SKM-1 (cell line): ENCODE data around the gene RPL10A.

Experiments used
- DNase-seq: peaks from one replicate; lab custom pipeline; 2025; ENCODE audit not compliant: unreplicated experiment; lab: John Stamatoyannopoulos, UW

Gene RPL10A

GRCh38 chr6:35491558-35492257, 23.5 kb downstream of the RPL10A start:
- DNase-seq, result no peak

DNA sequence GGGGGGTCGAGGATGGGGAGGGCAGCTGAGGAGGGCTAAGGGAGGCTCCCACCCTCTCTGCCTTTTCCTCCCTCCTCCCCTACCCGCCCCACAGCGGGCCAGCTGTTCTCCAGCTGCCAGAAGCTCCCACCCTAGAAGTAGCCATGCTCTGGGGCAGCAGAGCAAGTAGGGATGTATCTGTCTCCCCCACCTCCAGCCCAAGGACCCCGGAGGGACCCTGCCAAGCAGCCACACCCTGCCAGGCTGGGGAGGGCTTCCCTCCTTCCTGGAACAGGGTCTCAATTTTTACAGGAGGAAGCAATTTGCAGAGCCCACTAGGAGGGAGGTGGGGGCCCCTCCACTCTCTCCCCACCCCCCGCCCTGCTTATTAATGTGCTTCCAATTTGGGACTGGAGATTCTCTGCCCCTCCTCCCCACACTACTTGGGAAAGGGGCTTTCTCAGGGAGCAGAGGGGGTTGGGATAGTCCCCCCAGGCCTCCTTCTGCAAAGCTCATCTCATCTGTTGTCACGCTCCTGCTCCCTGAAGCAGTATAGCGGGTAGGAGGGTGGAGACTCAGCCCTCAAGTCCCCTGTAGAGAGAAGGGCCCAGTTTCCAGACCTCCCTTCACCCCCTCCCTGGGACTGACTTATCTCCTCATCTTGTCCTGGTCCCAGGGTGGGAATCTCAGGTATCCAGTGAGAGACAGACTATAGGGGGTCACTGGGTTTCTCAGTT, 24.2 kb downstream of the RPL10A start:
- no peak for DNase-seq

DNA sequence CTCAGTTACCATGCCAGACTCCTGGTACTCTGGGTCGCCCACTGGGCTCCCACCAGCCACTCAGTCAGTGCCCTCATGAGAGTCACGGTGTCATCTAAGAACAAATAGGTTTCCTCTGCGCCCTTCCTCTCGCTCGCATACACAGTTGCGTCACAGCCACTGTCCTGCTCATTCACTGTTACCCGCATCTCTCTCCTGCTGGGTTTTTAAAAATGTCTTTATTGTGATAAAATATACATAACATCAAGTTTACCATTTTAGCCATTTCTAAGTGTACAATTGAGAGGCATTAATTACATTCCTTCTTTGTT, 24.7 kb downstream of the RPL10A start:
- DNase-seq, result no peak

DNA sequence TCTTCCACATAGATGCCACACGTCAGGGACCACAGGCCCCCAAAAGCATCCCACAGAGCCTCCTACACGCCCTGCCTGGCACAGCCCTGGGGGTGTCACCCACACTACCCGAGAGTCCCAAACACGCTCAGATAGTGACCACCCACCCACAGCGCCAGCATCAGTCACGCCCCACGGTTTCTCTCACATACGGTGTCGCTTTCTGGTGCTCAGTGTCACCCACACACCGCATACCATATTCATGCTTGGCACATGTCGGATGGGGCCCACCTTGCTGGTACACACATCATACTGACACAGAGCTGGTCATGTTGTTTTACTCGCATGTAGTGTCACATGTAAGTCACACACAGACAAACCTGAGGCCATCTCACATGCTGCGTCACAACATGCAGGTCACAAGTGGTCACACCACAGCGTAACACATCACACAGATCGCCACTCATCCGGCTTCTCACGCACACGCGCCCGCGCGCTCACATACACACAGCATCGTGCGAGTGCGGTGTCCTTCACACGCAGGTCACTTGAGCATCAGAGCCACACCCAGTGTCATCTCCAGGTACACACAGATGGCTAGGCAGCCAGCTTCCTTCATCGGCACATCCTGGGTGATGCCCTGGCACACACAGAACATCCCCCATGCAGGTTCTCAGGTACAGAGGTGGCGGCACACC, 25.2 kb downstream of the RPL10A start:
- no peak for DNase-seq

GRCh38 chr6:35494161-35494563, 26.0 kb downstream of the RPL10A start:
- DNase-seq, result no peak

GRCh38 chr6:35495258-35496035, 27.2 kb downstream of the RPL10A start:
- no peak for DNase-seq

DNA sequence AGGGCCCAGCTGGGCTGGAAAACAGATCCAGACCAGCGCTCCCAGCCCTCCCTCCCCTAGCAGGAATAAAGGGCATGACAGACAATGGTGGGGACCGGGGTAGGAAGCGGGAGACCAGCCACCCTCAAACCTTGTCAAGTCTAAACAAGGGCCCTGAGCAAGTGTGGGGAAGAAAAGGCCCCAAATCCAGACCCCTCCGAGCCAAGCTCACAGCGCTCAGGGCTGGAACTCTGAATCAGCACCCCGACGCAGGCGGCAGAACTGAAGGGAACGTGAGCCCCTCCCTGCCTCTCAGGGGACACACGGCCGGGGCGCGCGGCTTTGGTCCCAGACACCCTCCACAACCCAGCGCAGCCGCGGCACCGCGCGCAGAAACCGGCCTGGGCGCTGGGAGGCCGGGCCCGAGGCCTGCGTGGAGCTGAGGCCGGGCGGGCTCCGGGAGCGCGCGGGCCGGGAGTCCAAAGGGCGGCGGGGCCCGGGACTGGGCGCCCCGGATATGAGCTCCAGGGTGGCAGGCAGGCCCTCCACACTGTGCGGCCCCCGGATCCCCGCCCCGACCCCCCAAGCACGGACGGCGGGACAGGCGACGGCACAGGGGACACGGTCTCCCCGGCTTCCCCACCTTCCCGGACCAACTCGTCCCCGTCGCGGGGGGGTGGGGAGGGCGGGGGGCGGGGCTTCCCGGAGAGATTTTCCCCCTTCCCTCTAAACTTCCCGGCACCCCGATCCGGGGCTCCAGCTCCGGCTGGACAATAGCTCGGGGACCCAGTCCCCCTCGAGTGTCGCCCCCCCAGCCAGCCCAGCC, 28.0 kb downstream of the RPL10A start:
- no peak for DNase-seq

- DNase-seq, result no peak
Measured at GRCh38 chr6:35496841-35497570, 28.8 kb downstream of the RPL10A start, which contains the start of gene TEAD3. Gene TEAD3 (minus strand): TSS chr6:35497079.

DNA sequence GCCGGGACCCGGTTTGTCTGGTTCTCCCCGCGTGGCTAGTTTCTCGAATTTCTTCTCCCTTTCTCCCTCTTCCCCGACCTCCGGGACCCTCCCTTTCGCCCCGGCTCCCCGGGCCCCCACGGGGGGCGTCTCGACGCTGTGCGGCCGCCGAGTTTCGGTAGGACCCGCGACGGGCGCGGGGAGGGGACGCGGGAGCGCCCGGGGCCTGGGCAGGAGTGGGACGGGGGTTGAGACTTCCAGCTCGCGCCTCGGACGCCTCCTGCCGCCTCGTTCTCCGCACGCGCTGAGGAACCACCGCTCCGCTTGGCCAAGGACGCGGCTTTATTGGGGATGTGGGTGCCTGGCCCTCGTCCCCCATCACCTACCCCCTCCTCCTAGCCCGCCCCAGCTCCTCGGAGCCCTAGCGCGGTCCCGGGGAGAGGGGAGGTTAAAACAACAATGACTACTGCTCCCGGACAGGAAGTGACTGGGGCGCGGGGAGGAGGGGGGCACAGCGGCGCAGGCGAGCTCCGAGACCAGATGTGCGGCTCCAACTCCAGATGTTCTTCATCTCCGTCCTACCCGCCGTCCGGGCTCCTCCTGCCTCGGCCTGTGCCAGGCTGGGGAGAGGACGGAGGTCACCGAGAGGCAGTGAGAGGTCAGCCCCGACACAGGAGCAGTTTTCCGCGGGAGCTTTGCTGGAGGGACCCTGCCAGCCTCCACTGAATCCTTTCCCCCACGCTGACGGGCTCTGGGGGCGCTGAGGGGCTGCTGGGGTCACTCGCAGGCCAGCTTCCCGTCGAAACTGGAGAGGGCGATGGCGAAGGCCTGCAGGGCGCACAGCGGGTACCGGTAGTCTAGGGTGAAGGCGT, 29.6 kb downstream of the RPL10A start:
- no peak for DNase-seq

GRCh38 chr6:35498422-35499067, 30.3 kb downstream of the RPL10A start:
- no peak for DNase-seq

GRCh38 chr6:35499372-35499771, 31.2 kb downstream of the RPL10A start:
- no peak for DNase-seq

GRCh38 chr6:35500782-35501181, 32.6 kb downstream of the RPL10A start:
- no peak for DNase-seq

GRCh38 chr6:35501784-35502183, 33.6 kb downstream of the RPL10A start:
- DNase-seq, result no peak

GRCh38 chr6:35503534-35503933, 35.3 kb downstream of the RPL10A start:
- DNase-seq, result no peak

- DNase-seq, result no peak
Measured at GRCh38 chr6:35505999-35506412, 37.8 kb downstream of the RPL10A start.

DNA sequence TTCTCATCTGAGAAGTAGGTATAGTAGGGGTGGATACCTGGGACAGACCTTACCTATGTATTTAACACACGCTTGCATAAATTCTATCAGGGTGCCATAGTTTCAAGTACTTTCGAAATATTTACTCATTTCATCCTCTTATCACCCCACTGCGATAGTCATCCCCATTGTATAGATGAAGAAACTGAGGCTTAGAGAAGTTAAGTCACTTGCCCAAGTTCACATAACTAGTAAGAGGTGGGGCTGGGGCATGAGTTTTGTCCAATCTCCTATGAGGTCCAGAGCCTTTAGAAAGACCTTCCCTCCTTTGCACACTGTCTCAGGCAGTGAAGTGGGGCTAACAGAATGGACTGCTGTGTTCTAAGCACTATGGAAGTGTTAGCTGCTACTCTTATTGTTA, 38.3 kb downstream of the RPL10A start:
- DNase-seq, result no peak

GRCh38 chr6:35507221-35507620, 39.0 kb downstream of the RPL10A start:
- DNase-seq, result no peak

DNA sequence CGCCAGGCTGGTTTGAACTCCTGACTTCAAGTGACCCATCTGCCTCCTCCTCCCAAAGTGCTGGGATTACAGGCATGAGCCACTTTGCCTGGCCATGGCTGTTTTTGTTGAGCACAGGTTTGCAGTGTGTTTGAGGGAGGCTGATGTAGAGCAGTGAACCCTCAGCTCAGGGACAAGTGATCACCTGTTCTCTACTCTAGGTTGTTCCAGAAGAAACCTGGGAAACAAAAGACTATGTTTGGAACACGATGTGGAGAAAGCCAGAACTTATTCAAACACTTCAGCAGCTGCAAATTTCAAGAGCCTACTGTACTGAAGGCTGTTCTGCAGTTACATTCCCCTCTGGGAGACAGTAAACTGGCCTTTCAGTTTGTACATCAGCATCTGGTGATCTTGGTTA, 39.8 kb downstream of the RPL10A start:
- DNase-seq, result no peak

DNA sequence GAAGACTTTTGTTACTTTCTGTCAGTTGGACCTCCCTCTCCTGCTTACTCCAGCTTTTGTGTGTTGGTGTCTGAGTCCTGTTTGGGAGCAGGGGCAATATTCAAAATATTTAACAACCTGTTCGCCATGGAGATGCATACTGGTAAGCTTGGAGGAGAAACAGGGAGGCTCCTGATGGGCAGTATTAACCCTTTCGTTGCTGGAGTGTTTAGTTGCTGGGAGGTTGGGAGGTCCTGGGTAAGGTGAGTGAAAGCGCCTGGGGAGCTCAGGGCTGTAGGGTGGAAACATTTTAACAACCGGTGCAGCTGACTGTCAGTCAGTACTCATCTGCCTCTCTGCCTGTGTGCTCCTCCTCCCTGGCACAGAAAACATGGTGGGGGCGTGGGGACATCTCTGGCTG, 40.3 kb downstream of the RPL10A start:
- no peak for DNase-seq
